Kidney (tissue), 14 donors: ENCODE measurements around the gene STXBP6. TPM values are rescaled to one million over a fixed set of nuclear protein-coding genes. Genes with fewer than 3 reads are reported as not detected.

Source experiments
- DNase-seq, 5 donors: peaks; one replicate each; pipeline ENCODE4 v3.0.0-alpha.2; 2013 to 2020
- FAIRE-seq: peaks from 2 replicates; lab custom pipeline; 2012; peaks lifted over from hg19 to GRCh38; lab: Jason Lieb, UNC
- H3K27ac ChIP-seq, 2 donors: one replicate each; pipeline ENCODE4 v1.7.0; 2013; ENCODE audit warnings: low read depth in 2 of 2, low read length in 2 of 2, inconsistent platforms in 1 of 2
- H3K27me3 ChIP-seq: one replicate; pipeline ENCODE4 v1.7.1; 2013; ENCODE audit warnings: low read length, inconsistent platforms; ENCODE audit not compliant: control insufficient read depth, insufficient read depth
- H3K36me3 ChIP-seq, 3 donors: one replicate each; pipeline versions ENCODE4 v1.7.0 to v1.7.1; 2013; ENCODE audit warnings: low read length in 3 of 3, control low read depth in 1 of 3, inconsistent platforms in 1 of 3; ENCODE audit not compliant: insufficient read depth in 3 of 3, control insufficient read depth in 2 of 3
- H3K4me1 ChIP-seq, 3 donors: one replicate each; pipeline versions ENCODE4 v1.7.0 to v1.7.1; 2013; ENCODE audit warnings: low read length in 3 of 3, inconsistent platforms in 1 of 3, low read depth in 1 of 3; ENCODE audit not compliant: control insufficient read depth in 2 of 3, insufficient read depth in 2 of 3
- H3K4me3 ChIP-seq, 3 donors: one replicate each; pipeline versions ENCODE4 v1.7.0 to v1.8.1; 2013; ENCODE audit warnings: low read length in 3 of 3, control low read depth in 1 of 3, inconsistent platforms in 1 of 3
- H3K9ac ChIP-seq, 3 donors: one replicate each; pipeline versions ENCODE4 v1.7.0 to v1.7.1; 2013; ENCODE audit warnings: low read length in 3 of 3, control low read depth in 1 of 3, inconsistent platforms in 1 of 3
- H3K9me3 ChIP-seq, 3 donors: one replicate each; pipeline versions ENCODE4 v1.7.0 to v1.7.1; 2013; ENCODE audit warnings: low read length in 3 of 3, control low read depth in 1 of 3, inconsistent platforms in 1 of 3; ENCODE audit not compliant: control insufficient read depth in 2 of 3, insufficient read depth in 1 of 3
- intact Hi-C: fragments of 100-400 bp; cut with DNase I; formaldehyde crosslinking; loops from one replicate; pipeline ENCODE4 v1.11.1; 2022
- polyA plus RNA-seq: library from polyadenylated mRNA; stranded (reverse); fragments of 350-450 nt; fragmentation: Illumina TruSeq; extraction: RNeasy Lipid Tissue Mini Kit (QIAGEN cat#74804); gene quantifications from one replicate; pipeline ENCODE4 v1.2.3, GENCODE V29; 2014; ENCODE audit warnings: low read depth, low replicate concordance; ENCODE audit not compliant: insufficient read depth
- total RNA-seq: library from RNA; stranded (reverse); fragmentation: NEBNext Ultra II Directional; extraction: Animal tissue kit (Norgen Biotek cat#: 25700); gene quantifications from one replicate; pipeline ENCODE4 v1.2.1, GENCODE V29; 2021
- TF ChIP-seq, protein P1 (sequence below): IDR thresholded peaks from 3 replicates; pipeline ENCODE4 v1.5.1; 2012; ENCODE audit warnings: mild to moderate bottlenecking, moderate library complexity, borderline replicate concordance; ENCODE audit not compliant: insufficient read depth; ENCODE audit errors: extremely low read depth
- donor health status: control.
- donor health status: control.
- donor health status: control.
- donor health status: control.
- donor health status: control.
- donor health status: DM: yes; HTN: yes; CAD: no.
- donor health status: Normal renal cell carcinoma (clear cell type).

The STXBP6 gene
- total and polyA plus RNA-seq, 2 donors from 2014 or later: 2.8 to 3.9 TPM

DNA sequence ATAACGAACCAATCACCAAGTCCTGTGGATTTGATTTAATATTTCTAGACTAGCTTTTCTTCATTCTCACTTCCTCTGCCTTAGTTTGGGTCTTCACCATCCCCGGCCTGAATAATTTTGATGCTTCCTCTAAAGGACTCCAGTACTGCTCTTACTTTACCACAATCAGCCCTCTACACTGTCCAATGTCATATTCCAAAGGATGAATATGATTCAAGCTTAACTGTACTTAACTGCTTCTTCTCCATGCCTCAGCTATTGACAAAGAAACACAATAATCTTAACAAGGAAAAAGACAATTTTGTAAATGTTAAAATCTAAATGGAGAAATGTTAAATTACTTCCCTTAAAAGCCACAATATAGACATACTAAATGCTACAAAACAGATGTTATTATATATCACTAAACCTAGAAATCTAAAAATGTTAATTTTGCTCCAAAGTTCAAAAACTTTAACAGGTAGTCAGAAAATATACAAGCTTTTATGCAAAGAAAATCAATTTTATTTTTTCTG is 70.2 kb downstream of the STXBP6 start:
- DNase-seq (no peak), FAIRE-seq (peak; percentile 13)
- Histone ChIP-seq H3K27me3 (no peaks in the 10 kb centered on the region), H3K27ac (peak overlapping the region in 1 of 2 donors; percentile 20), H3K4me1 (peaks cover 0 to 10% (median 9%) of the 10 kb centered on the region in 3 donors), H3K4me3 (no peak overlapping the region), H3K9ac (no peak overlapping the region), H3K36me3 (no peaks in the 10 kb centered on the region), H3K9me3 (no peaks in the 10 kb centered on the region)
- TF ChIP-seq, protein P1, sequence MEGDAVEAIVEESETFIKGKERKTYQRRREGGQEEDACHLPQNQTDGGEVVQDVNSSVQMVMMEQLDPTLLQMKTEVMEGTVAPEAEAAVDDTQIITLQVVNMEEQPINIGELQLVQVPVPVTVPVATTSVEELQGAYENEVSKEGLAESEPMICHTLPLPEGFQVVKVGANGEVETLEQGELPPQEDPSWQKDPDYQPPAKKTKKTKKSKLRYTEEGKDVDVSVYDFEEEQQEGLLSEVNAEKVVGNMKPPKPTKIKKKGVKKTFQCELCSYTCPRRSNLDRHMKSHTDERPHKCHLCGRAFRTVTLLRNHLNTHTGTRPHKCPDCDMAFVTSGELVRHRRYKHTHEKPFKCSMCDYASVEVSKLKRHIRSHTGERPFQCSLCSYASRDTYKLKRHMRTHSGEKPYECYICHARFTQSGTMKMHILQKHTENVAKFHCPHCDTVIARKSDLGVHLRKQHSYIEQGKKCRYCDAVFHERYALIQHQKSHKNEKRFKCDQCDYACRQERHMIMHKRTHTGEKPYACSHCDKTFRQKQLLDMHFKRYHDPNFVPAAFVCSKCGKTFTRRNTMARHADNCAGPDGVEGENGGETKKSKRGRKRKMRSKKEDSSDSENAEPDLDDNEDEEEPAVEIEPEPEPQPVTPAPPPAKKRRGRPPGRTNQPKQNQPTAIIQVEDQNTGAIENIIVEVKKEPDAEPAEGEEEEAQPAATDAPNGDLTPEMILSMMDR: no peak
- intact Hi-C loops: no loop called here

DNA sequence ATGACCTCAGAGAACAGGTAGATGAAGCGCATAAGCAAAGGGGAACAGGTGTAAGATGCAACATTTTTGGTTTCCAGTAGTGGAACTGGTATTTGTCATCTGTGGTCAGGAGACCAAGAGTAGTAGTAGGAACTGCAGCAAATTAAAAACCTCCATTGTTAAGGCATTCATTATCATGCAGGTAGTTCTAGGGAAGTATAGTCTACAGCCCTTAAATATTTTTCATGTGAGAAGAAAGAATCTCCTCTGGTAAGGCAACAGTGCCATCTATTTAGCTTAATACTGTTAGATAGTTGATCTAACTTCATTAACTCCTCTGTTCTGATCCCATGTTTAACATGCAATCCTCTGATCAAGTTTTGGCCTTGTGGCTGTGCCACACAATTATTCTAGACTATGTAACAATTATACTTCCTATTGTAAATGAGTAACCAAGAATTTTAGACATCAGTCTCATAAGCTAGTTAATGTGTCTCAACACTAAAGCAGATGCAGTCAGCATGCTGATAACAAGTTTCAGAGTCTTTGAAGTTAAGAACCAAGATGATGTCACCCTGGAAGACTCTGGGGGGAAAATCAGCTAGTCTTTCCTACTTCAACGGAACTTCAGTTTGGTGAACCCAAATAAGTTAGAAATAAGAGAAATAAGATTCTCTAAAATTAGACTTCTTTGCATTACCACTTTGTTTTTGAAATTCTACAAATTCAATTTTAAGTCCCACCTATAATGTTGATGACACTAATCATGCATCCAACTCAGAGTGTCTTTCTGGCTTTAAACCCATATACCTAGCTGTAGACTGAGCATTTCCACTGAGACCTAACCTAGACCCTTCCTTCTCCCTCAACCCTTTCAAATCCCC is 70.9 kb downstream of the STXBP6 start:
- intact Hi-C loops: no loop called here
- Histone ChIP-seq H3K9me3 (no peaks in the 10 kb centered on the region), H3K4me3 (no peak overlapping the region), H3K9ac (no peak overlapping the region), H3K27ac (peak overlapping the region in 1 of 2 donors; percentile 20), H3K36me3 (no peaks in the 10 kb centered on the region), H3K27me3 (no peaks in the 10 kb centered on the region), H3K4me1 (peaks cover 0 to 10% (median 9%) of the 10 kb centered on the region in 3 donors)
- FAIRE-seq: peak; percentile 33
- peak in 2 of 5 donors; percentile 14 to 50 for DNase-seq
- TF ChIP-seq, protein P1: no peak

DNA sequence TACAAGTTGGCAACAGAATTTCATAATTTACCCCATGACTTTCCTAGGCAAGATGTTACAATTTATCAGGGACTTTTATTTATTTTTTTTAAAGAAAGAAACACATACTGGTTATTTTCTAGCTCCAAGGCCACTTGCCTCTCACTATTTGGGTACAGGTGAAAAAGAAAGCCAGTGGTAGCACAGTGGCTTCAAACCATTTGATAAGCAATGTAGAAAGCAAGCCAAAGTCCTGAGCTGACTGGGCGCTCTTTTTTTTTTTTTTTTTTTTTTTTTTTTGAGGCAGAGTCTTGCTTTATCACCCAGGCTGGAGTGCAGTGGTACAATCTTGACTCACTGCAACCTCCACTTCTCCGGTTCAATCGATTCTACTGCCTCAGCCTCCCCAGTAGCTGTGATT is 73.3 kb downstream of the STXBP6 start:
- H3K9me3 ChIP-seq: no peaks in the 10 kb centered on the region
- DNase-seq: no peak
- FAIRE-seq: no peak
- TF ChIP-seq, protein P1: no peak
- no peak overlapping the region for H3K9ac ChIP-seq
- H3K27me3 ChIP-seq: no peaks in the 10 kb centered on the region
- H3K4me1 ChIP-seq: peaks cover 0 to 10% (median 9%) of the 10 kb centered on the region in 3 donors
- no peak overlapping the region for H3K4me3 ChIP-seq
- H3K36me3 ChIP-seq: no peaks in the 10 kb centered on the region
- intact Hi-C loops: no loop called here
- no peak overlapping the region for H3K27ac ChIP-seq
